PFSK-1 (cell line): Measurements from ENCODE around the gene STON2.

Experiments used
- FOXP2 ChIP-seq: optimal IDR thresholded peaks from 2 replicates; pipeline ENCODE3; 2011; ENCODE audit warnings: borderline replicate concordance, control low read depth, inconsistent platforms; ENCODE audit not compliant: insufficient read depth; ENCODE audit errors: extremely low read length, extremely low read depth
- POLR2AphosphoS5 ChIP-seq: IDR thresholded peaks from 2 replicates; pipeline ENCODE4 v1.6.1; 2012; ENCODE audit warnings: low read depth, mild to moderate bottlenecking, control low read depth, low read length, moderate library complexity
- SIN3A ChIP-seq: IDR thresholded peaks from 2 replicates; pipeline ENCODE4 v1.6.1; 2012; ENCODE audit warnings: mild to moderate bottlenecking, low read length, moderate library complexity, borderline replicate concordance; ENCODE audit not compliant: insufficient read depth
- TAF1 ChIP-seq: IDR thresholded peaks from 2 replicates; pipeline ENCODE4 v1.6.1; 2012; ENCODE audit warnings: low read length, control low read depth, borderline replicate concordance; ENCODE audit not compliant: insufficient read depth
- TF ChIP-seq, protein P1 (sequence below), 2 experiments: IDR thresholded peaks; 2 replicates each; pipeline versions ENCODE4 v1.6.1 to v1.8.0; 2011 to 2012; ENCODE audit warnings: low read depth in 2 of 2, low read length in 2 of 2, control low read depth in 1 of 2, inconsistent platforms in 1 of 2, mild to moderate bottlenecking in 1 of 2, moderate library complexity in 1 of 2; ENCODE audit not compliant: insufficient read depth in 1 of 2

Gene STON2

GRCh38 chr14:81392052-81392451, 8.1 kb downstream of the STON2 start:
- TF ChIP-seq POLR2AphosphoS5, result no peak
- TF ChIP-seq TAF1, result no peak
- TF ChIP-seq, protein P1, sequence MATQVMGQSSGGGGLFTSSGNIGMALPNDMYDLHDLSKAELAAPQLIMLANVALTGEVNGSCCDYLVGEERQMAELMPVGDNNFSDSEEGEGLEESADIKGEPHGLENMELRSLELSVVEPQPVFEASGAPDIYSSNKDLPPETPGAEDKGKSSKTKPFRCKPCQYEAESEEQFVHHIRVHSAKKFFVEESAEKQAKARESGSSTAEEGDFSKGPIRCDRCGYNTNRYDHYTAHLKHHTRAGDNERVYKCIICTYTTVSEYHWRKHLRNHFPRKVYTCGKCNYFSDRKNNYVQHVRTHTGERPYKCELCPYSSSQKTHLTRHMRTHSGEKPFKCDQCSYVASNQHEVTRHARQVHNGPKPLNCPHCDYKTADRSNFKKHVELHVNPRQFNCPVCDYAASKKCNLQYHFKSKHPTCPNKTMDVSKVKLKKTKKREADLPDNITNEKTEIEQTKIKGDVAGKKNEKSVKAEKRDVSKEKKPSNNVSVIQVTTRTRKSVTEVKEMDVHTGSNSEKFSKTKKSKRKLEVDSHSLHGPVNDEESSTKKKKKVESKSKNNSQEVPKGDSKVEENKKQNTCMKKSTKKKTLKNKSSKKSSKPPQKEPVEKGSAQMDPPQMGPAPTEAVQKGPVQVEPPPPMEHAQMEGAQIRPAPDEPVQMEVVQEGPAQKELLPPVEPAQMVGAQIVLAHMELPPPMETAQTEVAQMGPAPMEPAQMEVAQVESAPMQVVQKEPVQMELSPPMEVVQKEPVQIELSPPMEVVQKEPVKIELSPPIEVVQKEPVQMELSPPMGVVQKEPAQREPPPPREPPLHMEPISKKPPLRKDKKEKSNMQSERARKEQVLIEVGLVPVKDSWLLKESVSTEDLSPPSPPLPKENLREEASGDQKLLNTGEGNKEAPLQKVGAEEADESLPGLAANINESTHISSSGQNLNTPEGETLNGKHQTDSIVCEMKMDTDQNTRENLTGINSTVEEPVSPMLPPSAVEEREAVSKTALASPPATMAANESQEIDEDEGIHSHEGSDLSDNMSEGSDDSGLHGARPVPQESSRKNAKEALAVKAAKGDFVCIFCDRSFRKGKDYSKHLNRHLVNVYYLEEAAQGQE (IDR thresholded peaks at IDR 0.05; ENCODE audit: insufficient read depth in 1 of 2, low read depth in 2 of 2, low read length in 2 of 2), result no peak
- no peak for TF ChIP-seq FOXP2
- no peak for TF ChIP-seq SIN3A

DNA sequence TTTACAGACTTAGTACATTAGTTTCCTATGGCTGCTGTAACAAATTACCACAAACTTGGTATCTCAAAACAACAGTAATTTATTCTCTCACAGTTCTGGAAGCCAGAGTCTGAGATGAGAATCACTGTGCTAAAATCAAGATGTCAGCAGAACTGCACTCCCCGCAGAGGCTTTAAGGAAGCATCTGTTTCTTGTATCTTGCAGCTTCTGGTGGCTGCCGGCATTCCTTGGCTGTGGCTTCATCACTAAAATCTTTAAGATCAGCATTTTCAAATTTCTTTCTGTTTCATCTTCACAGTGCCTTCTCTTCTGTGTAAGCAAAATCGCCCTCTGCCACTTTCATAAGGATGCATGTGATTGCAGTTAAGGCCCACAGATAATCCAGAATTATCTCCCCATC, 9.4 kb downstream of the STON2 start:
- no peak for TF ChIP-seq SIN3A
- no peak for TF ChIP-seq POLR2AphosphoS5
- no peak for TF ChIP-seq FOXP2
- TF ChIP-seq, protein P1 (IDR thresholded peaks at IDR 0.05; ENCODE audit: insufficient read depth in 1 of 2, low read depth in 2 of 2, low read length in 2 of 2), result no peak
- no peak for TF ChIP-seq TAF1

GRCh38 chr14:81388336-81388735, 11.8 kb downstream of the STON2 start:
- TF ChIP-seq, protein P1 (IDR thresholded peaks at IDR 0.05; ENCODE audit: insufficient read depth in 1 of 2, low read depth in 2 of 2, low read length in 2 of 2), result no peak
- TF ChIP-seq POLR2AphosphoS5, result no peak
- TF ChIP-seq FOXP2, result no peak
- no peak for TF ChIP-seq SIN3A
- TF ChIP-seq TAF1, result no peak

GRCh38 chr14:81386290-81386745, 13.8 kb downstream of the STON2 start:
- TF ChIP-seq TAF1 (no peak), SIN3A (no peak), FOXP2 (no peak), POLR2AphosphoS5 (no peak)
- TF ChIP-seq, protein P1 (IDR thresholded peaks at IDR 0.05; ENCODE audit: insufficient read depth in 1 of 2, low read depth in 2 of 2, low read length in 2 of 2), result no peak

DNA sequence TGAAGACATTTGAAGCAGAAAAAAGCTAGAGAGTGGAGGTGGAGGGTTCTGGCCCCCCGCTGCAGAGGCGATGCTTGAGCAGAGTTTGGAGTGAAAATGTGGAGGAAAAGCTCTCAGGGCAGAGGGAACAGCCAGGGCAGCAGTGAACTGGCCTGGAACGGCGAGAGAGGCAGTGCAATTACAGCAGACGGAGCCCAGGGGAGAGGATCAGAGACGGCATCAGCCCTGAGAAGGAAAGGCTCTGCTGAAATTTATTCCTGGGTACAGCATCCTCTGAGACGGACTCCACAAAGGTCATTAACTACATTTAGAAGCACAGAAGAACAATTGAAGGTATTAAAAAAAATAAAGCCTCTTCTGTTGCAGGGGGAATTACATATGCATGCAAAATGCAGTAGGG, 14.2 kb downstream of the STON2 start:
- TF ChIP-seq POLR2AphosphoS5, result no peak
- TF ChIP-seq TAF1, result no peak
- TF ChIP-seq, protein P1 (IDR thresholded peaks at IDR 0.05; ENCODE audit: insufficient read depth in 1 of 2, low read depth in 2 of 2, low read length in 2 of 2), result no peak
- TF ChIP-seq FOXP2, result no peak
- no peak for TF ChIP-seq SIN3A
